Uterus (tissue), 2 donors: ENCODE measurements around the gene CCL15.

Experiments used
- CTCF ChIP-seq, 4 experiments: fragments of 200-600 bp in 2 of 4; fragments of 450-650 bp in 2 of 4; sonication (generic) in 2 of 4; IDR thresholded peaks; one replicate each; pipeline ENCODE4 v1.5.1; 2016 to 2019; ENCODE audit warnings: antibody characterized with exemption in 4 of 4, mild to moderate bottlenecking in 2 of 4, moderate library complexity in 1 of 4
- POLR2A ChIP-seq, 2 donors: fragments of 450-650 bp; IDR thresholded peaks; one replicate each; pipeline ENCODE4 v1.6.1; 2016; ENCODE audit warnings: antibody characterized with exemption in 2 of 2, mild to moderate bottlenecking in 1 of 2, moderate library complexity in 1 of 2

GRCh38 chr17:36024106-36024869 is 22.9 kb upstream of the CCL15 start:
- TF ChIP-seq CTCF (IDR thresholded peaks at IDR 0.05) (no peak), POLR2A (IDR thresholded peaks at IDR 0.05) (no peak)
